HepG2 (cell line): ENCODE measurements around the gene NRN1L. TPM values are rescaled to one million over a fixed set of nuclear protein-coding genes. Genes with fewer than 3 reads are reported as not detected.

Source experiments
- DZIP1 ChIP-seq: sonication (generic); formaldehyde crosslinking; IDR thresholded peaks from 2 replicates; pipeline ENCODE4 v1.5.0; 2020; ENCODE audit warnings: mild to moderate bottlenecking, missing genetic modification reagents
- KDM6A ChIP-seq: IDR thresholded peaks from 2 replicates; pipeline ENCODE4 v1.6.1; 2016; ENCODE audit warnings: low read depth
- MZF1 ChIP-seq: sonication (generic); formaldehyde crosslinking; IDR thresholded peaks from 2 replicates; pipeline ENCODE4 v1.8.1; 2023; ENCODE audit warnings: mild to moderate bottlenecking, missing genetic modification reagents, borderline replicate concordance
- NFIC ChIP-seq: IDR thresholded peaks from 2 replicates; pipeline ENCODE4 v1.6.1; 2012; ENCODE audit warnings: mild to moderate bottlenecking, low read length, inconsistent platforms
- STAT6 ChIP-seq: sonication (generic); formaldehyde crosslinking; IDR thresholded peaks from 2 replicates; pipeline ENCODE4 v1.4.0; 2020; ENCODE audit warnings: missing genetic modification reagents, mild to moderate bottlenecking, borderline replicate concordance
- TGIF2 ChIP-seq: IDR thresholded peaks from 2 replicates; pipeline ENCODE4 v1.6.1; 2016; ENCODE audit warnings: control low read depth, missing compliant biosample characterization
- ZBTB49 ChIP-seq: sonication (generic); formaldehyde crosslinking; IDR thresholded peaks from 2 replicates; pipeline ENCODE4 v1.4.0; 2020; ENCODE audit warnings: missing genetic modification reagents, borderline replicate concordance
- ZFP62 ChIP-seq: sonication (generic); formaldehyde crosslinking; IDR thresholded peaks from 2 replicates; pipeline ENCODE4 v1.4.0; 2020; ENCODE audit warnings: missing genetic modification reagents
- ZNF142 ChIP-seq: sonication (generic); formaldehyde crosslinking; IDR thresholded peaks from 2 replicates; pipeline ENCODE4 v1.4.0; 2020; ENCODE audit warnings: missing genetic modification reagents
- ZNF17 ChIP-seq: sonication (generic); formaldehyde crosslinking; IDR thresholded peaks from 2 replicates; pipeline ENCODE4 v1.5.0; 2020; ENCODE audit warnings: mild to moderate bottlenecking, missing genetic modification reagents
- ZNF549 ChIP-seq: sonication (generic); formaldehyde crosslinking; IDR thresholded peaks from 2 replicates; pipeline ENCODE4 v1.5.0; 2020; ENCODE audit warnings: missing genetic modification reagents
- ZNF782 ChIP-seq: sonication (generic); formaldehyde crosslinking; IDR thresholded peaks from 2 replicates; pipeline ENCODE4 v1.4.0; 2020; ENCODE audit warnings: missing genetic modification reagents, mild to moderate bottlenecking, borderline replicate concordance
- ZSCAN21 ChIP-seq: sonication (generic); formaldehyde crosslinking; IDR thresholded peaks from 2 replicates; pipeline ENCODE4 v1.8.0; 2022; ENCODE audit warnings: mild to moderate bottlenecking, missing genetic modification reagents, moderate library complexity, borderline replicate concordance
- polyA plus RNA-seq, 8 experiments: library from polyadenylated mRNA; depleted of rRNA in 3 of 8; stranded (reverse) in 7 of 8; unstranded in 1 of 8; fragments of >200 nt; fragmentation: Illumina TruSeq in 4 of 8; extraction: Trizol in 4 of 8; gene quantifications; 2 replicates each; pipeline versions ENCODE4 v1.2.1 to v1.2.3, GENCODE V29; 2011 to 2016; ENCODE audit warnings: low read depth in 4 of 8, missing spikeins in 1 of 8, mixed read lengths in 1 of 8; ENCODE audit not compliant: insufficient read depth in 1 of 8
- total RNA-seq, 5 experiments: library from RNA; depleted of rRNA; stranded (reverse); fragments of >200 nt; fragmentation: Illumina TruSeq; extraction: Trizol; gene quantifications; 2 replicates each; pipeline ENCODE4 v1.2.3, GENCODE V29; 2016; ENCODE audit warnings: low read depth in 1 of 5

NRN1L gene
- total and polyA plus RNA-seq, 2 of the 13 experiments (the other 11 are each of a cell fraction or from before 2014, with no cell fraction given): 0.53 to 1.2 TPM

- TF ChIP-seq ZBTB49: no peak
- no peak for TF ChIP-seq ZNF142 (CRISPR knock-in tag)
- TF ChIP-seq ZFP62 (CRISPR knock-in tag): no peak
- no peak for TF ChIP-seq DZIP1 (CRISPR knock-in tag)
- TF ChIP-seq KDM6A (CRISPR knock-in tag): no peak
- TF ChIP-seq MZF1 (CRISPR knock-in tag): no peak
- TF ChIP-seq STAT6: no peak
- no peak for TF ChIP-seq ZNF549 (CRISPR knock-in tag)
- TF ChIP-seq NFIC: no peak
- TF ChIP-seq TGIF2 (CRISPR knock-in tag): no peak
- TF ChIP-seq ZSCAN21 (CRISPR knock-in tag): no peak
- TF ChIP-seq ZNF782 (CRISPR knock-in tag): no peak
- TF ChIP-seq ZNF17: no peak
Observed at GRCh38 chr16:67909056-67909742, 24.5 kb downstream of the NRN1L start (continued).
